Measurements from ENCODE around the gene MYCN.

DNA sequence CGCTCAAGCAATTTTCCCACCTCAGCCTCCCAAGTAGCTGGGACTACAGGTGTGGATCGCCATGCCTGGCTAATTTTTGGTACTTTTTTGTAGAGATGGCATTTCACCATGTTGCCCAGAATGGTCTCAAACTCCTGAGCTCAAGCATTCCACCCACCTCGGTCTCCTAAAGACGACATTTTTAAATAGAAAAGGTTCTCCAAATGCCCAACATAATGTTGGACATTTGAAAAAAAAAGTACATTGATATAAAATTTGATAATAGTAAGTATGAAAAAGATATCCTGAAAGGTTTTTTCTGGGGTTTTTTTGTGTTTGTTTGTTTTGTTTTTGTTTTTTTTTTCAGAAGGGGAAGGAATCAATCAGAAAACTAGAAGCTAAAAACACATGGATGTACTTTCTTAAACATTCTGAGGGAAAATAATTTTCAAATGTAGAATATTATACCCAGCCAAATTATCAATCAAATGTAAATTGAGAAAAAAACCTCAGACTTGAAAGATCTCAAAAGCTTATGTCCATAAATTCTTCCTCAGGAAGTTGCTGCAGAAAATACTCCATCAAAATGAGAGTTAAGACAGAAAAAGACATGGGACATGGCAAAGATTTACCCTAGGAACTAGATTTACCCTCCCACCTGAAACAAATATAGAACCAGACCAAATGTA is 42.8 kb upstream of the MYCN start:
- TF ChIP-seq, protein P1, sequence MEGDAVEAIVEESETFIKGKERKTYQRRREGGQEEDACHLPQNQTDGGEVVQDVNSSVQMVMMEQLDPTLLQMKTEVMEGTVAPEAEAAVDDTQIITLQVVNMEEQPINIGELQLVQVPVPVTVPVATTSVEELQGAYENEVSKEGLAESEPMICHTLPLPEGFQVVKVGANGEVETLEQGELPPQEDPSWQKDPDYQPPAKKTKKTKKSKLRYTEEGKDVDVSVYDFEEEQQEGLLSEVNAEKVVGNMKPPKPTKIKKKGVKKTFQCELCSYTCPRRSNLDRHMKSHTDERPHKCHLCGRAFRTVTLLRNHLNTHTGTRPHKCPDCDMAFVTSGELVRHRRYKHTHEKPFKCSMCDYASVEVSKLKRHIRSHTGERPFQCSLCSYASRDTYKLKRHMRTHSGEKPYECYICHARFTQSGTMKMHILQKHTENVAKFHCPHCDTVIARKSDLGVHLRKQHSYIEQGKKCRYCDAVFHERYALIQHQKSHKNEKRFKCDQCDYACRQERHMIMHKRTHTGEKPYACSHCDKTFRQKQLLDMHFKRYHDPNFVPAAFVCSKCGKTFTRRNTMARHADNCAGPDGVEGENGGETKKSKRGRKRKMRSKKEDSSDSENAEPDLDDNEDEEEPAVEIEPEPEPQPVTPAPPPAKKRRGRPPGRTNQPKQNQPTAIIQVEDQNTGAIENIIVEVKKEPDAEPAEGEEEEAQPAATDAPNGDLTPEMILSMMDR (IDR thresholded peaks at IDR 0.05) = no peak
- no peak for TF ChIP-seq POLR2A (IDR thresholded peaks at IDR 0.05)

Measured in esophagus squamous epithelium (tissue), 4 donors.